ENCODE results near the gene TM4SF1.

The TM4SF1 gene

GRCh38 chr3:149375501-149376196 is 1.8 kb downstream of the TM4SF1 start:
- no peak for DNase-seq (ENCODE audit: low read depth)

GRCh38 chr3:149374793-149375500 is 2.5 kb downstream of the TM4SF1 start:
- DNase-seq (ENCODE audit: low read depth): no peak

GRCh38 chr3:149374391-149374790 is 3.1 kb downstream of the TM4SF1 start:
- DNase-seq (ENCODE audit: low read depth): no peak

- peak; percentile 89 for DNase-seq (ENCODE audit: low read depth)
These were observed 4.0 kb downstream of the TM4SF1 start for GRCh38 chr3:149373235-149374125.

DNA sequence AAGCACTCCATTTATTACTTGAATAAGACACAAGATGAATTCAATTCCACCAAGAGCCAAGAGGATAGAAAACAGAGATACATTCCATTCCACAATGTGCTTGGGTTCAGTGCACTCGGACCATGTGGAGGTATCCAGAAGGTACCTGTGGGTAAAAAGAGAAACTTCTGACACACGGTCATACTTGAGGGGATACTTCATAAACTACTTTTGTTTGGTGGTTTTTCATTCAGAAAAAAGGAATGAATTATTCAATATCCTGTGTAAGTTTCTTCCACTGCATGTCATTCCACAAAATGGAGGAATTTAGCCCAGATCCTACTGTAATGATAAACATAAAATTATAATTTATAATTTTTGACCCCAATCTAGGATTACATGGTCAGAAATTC is 5.7 kb downstream of the TM4SF1 start:
- DNase-seq (ENCODE audit: low read depth): no peak

- peak; percentile 24 for DNase-seq (ENCODE audit: low read depth)
These were observed 6.3 kb downstream of the TM4SF1 start for GRCh38 chr3:149371001-149371722.

DNA sequence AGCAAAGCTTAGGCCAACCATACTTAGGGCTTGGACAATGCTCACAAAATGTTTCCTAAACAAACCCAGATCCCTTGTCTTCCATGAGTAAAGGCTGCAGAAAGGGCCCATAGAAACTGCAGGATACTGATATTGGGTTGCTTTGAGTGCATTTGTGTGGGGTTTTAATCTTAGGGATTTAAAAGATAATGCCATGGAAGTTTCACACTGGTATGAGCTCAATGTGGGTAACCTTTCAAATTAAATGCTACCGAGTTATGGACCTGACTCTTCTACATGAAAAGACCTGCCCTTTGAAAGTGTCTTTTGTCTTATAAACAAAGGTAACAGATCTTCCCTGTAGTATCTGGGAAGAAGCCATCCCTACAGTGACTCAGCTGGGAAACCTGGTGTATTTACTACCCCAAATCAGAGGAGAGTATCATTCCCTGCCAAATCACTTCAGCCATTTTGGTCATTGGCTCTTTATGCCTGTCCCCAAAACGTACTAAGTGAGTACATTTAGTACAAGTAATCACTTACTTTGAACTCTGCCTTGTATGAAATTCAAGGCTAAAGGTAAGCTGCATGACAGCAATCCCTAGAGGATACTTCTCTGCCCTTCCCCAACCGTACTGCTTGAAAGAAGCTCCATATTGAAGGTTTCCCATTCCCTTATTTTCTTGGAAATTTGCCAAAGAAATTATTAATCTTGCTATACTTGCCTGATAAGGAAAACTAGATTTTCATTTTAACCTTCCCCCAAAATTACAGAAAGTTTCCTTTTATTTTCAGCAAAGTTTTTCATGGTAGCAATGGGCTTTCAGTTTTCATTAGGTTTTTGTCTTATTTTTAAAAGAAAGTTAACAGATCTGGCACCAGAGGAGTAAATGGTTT is 7.2 kb downstream of the TM4SF1 start:
- DNase-seq (ENCODE audit: low read depth): no peak

DNA sequence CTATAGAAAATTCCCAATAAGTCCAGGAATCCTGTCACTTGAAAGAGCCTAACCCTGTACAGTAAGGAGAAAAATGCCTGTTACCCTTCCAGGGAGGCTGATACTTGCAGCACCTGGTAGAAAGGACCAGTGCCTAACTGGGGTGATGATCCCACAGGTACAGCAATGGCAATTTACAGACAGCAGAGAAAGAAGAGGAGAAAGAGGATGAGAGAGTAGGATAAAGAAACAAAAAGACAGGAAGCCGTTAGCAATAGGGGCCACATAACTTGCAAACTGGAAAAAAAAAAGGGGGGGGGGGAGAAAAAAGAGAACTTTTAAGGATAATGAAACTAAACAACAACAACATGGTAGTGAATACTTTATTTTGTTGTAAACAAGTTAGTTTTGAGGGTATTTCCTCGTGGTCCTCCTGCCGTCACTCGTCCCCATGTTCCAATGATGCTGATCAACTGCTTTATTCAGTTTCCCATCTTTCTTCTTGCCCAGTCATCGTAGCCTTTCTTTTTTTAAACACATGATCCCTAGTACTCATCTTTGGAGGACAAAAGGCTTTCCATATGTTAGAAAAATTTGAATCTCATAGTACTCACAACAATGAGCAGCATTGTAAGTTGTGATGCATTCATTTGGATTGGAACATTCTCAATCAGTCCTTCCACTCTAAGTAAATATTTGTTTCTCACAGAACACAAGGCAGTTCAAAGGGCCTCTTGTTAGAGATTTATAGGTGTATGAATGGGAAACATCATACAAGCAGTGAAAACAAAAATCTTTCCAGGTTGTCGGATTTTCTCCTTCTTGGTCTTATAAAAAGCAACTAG is 8.6 kb downstream of the TM4SF1 start:
- no peak for DNase-seq (ENCODE audit: low read depth)

DNA sequence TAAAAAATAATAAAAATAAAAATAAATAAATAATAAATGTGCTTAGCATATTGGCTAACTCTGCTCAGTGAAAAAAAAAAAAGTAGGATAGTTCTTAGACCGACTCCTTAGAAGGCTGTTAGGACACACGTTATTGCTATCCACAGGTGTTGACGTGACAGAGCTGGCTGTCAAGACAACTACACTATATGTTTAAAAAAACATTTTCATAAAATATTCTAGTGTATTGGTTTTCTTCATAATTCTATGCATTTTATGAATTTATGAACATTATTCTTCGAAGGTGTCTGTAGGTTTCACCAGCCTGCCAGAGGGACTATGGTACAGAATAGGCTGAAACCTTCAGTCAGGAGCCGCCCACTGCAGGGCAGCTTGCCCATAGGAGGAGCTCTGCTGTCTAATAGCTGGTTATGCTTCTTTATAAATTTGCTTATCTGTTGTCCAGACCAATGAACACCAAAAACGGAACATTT is 9.2 kb downstream of the TM4SF1 start:
- no peak for DNase-seq (ENCODE audit: low read depth)

DNA sequence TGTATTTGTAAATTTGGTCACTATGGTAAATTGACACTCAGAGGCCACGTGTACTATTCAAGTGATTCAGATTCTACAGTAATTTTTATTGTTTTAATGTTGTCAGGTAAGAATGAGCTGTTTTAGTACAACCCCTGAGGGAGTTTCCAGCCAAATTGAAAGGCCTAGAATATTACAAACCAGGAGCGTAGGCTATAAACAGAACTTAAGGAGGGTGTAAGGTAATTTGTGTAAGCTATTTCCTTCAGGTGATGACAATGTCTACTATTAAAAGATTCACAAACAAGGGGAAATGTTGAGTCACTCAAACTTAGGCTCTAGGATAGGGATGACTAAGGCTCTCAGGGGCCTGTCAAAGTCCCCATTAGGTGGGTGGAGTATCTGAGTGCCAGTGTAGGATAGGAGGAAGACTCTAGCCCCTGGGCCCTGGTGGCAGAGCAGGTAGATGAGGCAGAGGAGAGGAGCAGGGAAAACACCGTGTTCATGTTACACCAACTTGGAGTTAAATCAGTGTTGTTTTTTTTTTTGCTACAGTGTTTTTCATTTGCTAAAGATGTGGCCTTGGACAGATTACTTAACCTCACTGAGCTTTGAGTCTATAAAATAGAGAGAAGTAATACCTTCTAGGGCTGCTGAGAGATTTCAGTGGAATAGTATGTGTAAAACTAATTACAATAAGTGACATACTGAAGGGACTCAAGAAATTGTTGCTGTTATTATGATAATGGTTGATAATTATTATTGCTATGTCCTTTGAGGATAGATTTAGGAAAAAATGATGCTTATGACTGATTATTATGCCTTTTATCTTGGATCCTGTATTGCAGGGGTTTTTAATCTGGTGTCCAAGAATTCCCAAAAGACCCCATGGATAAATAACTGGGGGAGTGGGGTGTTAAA is 10.3 kb downstream of the TM4SF1 start:
- no peak for DNase-seq (ENCODE audit: low read depth)

DNA sequence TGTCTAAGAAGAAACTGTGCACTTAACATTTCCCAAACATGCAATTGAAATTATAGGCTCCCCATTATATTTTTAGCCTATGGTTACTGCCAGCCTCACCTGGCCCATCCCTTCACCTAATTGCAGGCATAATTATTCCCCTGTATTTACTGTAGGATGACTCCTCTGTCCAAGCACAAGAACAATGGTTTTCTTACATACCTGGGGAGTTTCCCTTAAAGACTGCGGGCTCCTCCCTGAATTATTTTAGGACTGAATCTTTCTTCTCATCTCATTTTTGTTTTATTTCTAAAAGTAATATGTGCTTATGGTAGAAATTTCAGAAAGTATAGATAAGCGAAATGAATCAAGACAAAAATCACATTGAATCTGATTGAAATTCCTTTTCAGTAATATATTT is 11.4 kb downstream of the TM4SF1 start:
- no peak for DNase-seq (ENCODE audit: low read depth)

GRCh38 chr3:149364624-149365023 is 12.8 kb downstream of the TM4SF1 start:
- DNase-seq (ENCODE audit: low read depth): no peak

DNA sequence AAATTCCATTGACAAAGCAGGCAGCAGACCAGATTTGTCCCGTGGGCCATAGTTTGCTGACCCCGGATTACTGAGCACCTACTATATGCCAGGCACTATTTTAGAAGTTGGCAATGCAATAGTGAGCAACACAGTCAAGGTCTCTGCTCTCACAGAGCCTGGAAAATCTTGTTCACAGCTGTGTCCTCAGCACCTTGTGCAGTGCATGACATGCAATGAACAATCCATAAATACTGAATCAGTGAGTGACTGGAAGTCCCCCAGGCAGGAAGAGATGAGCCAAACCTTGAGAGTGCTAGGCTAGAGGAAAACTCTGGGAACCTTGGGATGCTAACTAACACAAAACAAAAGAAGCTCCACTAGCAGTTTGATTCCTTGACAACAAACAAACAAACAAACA is 14.4 kb downstream of the TM4SF1 start:
- DNase-seq (ENCODE audit: low read depth): peak; percentile 38

DNA sequence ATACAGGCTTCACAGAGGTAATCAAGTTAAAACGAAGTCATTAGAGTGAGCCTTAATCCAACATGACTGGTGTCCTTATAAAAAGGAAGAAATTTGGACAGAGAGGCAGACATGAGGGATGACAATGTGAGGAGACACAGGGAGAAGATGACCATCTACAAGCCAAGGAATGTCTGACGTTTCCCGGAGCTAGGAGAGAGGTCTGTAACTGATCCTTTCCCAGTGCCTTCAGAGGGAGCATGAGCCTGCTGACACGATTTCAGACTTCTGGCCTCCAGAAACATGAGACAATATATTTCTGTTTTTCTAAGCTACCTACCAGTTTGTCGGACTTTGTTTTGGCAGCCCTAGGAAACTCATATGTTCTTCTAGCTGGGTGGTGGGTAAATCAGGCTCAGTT is 15.1 kb downstream of the TM4SF1 start:
- no peak for DNase-seq (ENCODE audit: low read depth)

DNA sequence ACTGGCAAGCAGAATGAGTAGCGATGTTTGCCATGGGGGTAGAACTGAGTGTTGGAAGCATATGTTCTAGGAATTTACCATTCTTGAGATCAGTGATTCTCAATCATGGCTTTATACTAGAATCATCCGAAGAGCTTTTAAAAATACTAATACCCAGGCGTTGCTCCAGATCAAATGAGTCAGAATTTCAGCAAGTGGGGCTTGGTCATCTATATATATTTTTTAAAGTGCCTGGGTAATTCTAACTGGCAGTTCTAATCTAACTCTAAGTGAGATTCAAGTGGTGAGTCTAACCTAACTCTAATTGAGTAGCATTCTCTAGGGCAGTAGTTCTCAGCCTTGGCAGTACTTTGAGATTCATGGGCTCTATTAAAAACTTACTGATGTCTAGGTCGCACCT is 20.8 kb downstream of the TM4SF1 start:
- no peak for DNase-seq (ENCODE audit: low read depth)

DNA sequence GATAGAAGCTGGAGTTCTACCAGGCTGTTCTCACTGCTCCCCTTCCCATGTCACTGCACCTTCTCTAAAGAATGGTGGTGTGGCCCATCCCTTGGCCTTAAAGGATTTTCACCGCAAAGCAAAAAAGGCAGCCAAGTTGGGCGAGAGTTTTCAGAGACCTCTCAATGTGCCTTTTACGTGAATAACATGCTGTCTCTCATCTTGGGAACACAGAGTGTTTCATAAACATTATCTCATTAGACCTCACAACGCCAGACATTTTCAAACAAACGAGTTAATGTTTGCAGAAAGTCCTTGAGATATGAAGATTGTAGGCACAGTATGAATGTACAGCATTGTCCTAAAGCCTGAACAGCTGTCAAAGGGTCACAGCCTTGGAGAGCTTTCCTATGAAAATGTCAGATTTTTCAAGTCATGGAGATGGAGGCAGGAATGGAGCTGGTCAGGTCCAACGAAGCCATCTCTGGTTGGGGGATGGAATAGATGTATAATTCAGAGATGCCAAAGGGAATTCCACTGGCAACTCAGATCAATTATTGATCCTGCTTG is 21.3 kb downstream of the TM4SF1 start:
- DNase-seq (ENCODE audit: low read depth): no peak

GRCh38 chr3:149353581-149354184 is 23.8 kb downstream of the TM4SF1 start:
- DNase-seq (ENCODE audit: low read depth): no peak

DNA sequence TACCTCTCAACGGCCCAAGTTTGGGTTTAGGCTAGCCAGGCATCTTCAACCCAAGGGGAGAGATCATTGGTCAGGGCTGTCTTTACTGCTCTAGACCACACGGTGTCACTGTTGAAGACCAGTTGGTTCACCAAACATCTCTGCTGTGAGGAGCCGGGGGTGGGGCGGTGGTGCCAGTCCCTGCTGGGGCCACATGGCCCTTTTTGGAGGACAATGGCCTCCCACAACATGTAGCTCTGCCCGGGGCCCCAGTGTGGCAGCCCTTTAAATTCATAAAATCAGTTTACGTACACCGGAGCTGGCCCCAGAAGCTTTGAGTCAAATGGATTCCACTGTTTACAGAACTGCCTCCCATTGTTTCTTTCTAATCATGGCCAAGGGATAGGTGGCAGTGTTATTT is 24.9 kb downstream of the TM4SF1 start:
- DNase-seq (ENCODE audit: low read depth): peak; percentile 48
